SU-DHL-6 (cell line): ENCODE data around the gene BMX.

Source experiments
- CTCF ChIP-seq: fragments of 200-600 bp; sonication (generic); IDR thresholded peaks from one replicate; pipeline ENCODE4 v1.5.1; 2017; ENCODE audit warnings: antibody characterized with exemption, mild to moderate bottlenecking, low read length, moderate library complexity; ENCODE audit not compliant: insufficient read depth, poor library complexity, severe bottlenecking
- EZH2phosphoT487 ChIP-seq: fragments of 200-600 bp; sonication (generic), shearing (Covaris generic); conservative IDR thresholded peaks from 2 replicates; pipeline ENCODE4 v1.6.1; 2018; ENCODE audit warnings: mild to moderate bottlenecking, antibody characterized with exemption, low read length, moderate library complexity, mixed read lengths

- no peak for TF ChIP-seq CTCF
- TF ChIP-seq EZH2phosphoT487: no peak
Observed at GRCh38 chrX:15501506-15501905, 899 bp downstream of the BMX start.
